HuH-7.5 (cell line): ENCODE data around the gene DRICH1.
"Not testable (repeated sequence)": the region's sequence is repeated elsewhere in the genome, so short reads cannot be mapped to it uniquely, and the experiment has no call there.

Source experiments
- DNase-seq: peaks from one replicate; pipeline ENCODE4 v3.0.0; 2011; ENCODE audit warnings: low spot score

The DRICH1 gene, protein sequence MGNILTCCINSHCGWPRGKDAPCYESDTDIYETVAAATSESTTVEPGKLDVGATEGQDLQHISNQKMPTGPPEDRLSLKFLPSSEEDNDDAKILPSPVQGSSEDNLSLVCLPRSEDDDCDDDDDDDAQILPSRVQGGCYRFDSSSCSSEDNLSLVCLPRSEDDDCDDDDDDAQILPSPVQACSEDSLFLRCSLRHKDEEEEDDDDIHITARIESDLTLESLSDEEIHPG

DNA sequence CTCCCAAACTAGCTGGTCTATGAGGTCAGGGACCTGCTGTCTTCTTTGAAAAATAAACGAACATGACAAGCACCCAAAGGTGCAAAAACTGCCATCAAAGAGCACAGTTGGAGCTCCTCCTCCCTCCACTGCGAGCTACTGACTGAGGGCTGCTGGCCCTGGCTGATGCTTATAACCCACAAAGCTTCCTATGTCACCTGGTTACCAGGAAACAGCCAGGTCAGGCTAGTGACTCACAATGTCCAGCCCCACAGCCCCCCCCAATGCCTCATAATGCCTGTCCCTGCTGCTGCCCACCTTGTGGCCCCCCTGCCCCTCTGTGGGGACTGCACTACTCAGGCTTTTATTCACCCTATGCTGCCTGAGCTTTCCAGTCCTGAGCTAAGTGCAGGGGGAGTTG is at the start of gene DRICH1:
DRICH1 (minus strand) TSS at position 144 of the 400 bp plus-strand sequence. CDS start 298 bp downstream, outside the sequence.
- no peak for DNase-seq

DNA sequence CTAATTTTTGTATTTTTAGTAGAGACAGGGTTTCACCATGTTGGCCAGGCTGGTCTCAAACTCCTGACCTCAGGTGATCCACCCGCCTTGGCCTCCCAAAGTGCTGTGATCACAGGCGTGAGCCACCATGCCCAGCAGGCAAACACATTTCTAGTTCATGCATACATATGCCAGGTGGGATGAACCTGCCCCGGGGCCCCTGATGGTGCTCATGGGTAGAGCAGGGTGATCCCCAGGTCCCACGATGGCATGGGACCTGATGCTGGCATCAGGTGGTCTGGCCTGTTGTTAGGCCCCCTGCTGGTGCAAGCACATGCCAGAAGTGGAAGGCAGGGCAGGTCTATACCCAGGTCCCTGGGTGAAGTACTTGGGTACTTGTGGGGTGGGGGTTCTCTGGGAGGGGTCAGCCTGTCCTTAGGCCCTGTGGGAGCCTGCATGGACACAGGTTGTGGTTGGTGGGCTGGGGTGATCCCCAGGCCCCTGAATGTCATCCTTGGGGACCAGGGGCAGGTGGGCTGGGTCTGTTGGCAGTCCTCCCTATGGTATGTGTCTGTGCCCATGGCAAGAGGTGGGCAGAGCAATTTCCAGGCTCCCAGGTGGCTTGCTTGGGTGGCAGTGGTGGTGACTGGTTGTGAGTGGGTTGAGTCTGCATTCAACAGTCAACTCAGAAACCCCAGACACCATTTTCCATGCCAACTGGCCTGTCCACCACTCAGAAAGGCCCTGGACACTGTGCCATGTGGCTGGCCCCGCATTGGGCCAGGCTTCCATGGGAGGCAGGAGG is 49.1 kb upstream of the DRICH1 start:
- DNase-seq: no peak

DNA sequence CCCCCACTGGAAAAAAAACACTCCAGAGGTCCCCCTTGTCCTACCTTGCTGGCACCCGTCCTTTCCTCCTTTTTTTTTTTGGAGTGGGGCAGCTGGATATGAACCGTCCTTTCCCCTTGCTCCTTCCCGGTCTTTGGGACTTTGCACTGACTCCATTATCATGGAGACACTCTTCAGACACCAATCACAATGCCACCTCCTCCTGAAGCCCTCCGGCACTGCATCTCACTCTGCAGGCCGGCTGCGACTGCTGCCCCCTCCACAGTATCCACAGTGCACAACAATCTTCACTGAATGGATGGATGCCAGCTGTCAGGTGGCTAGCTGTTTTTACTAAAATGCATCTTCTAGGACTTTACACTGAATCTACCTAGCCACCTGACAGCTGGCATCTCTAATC is 46.0 kb upstream of the DRICH1 start:
- no peak for DNase-seq

DNA sequence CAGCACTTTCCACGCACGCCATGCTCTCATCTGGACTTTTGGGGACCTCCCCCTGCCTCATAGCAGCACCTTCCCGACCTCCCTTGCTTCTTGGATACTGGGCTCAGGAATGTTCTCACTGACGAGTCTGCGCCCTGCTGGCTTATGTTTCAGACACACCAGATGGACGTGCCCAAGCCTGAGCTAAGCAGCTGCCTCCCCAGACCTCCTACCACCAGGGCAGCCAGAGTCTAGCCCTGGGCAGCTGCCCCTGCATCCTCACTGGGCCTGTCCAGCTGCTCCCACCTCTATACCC is 45.5 kb upstream of the DRICH1 start:
- DNase-seq: no peak

DNA sequence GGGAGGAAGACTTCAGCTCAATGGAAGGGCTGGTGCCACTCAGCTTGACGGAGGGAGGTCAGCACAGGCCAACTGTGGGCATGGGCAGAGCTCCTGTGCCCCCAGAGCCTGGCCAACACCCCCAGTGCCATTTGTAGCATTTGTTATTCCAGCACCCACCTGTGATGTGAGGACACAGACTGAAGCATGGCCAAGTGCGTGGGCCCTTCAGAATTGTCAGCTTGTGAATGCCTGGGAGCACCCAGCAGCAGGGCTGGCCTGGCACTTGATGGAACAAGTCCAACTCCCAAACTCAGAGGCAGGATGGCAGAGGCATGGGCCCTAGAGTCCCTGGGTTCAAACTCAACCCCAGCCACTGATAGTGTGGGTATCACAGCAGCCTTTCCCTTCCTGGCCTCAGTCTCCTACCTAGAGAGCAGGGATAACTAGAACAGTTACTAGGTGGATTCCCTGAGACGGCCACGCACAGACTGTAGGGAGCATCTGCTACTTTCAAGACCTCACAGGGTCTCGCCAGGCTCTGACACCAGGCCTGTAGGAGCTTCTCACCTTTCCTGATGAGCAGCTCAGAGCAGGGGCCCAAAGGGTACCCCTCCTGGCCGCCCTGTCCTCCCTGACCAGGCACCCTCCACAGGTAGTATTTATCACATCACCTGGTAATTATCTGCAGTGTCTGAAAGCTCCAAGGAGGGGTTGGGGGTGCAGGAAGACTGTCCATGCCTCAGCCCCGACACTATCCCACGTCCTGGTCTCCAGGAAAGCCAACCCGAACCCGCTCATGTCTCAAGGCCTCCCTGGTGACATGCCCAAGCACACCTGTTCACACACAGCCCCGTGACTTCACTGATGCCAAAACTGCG is 45.0 kb upstream of the DRICH1 start:
- not testable (repeated sequence) for DNase-seq

GRCh38 chr22:23675502-23676415 is 43.6 kb upstream of the DRICH1 start:
- no peak for DNase-seq

GRCh38 chr22:23674886-23675501 is 42.9 kb upstream of the DRICH1 start:
- DNase-seq: not testable (repeated sequence)

- DNase-seq: no peak
These were observed 41.9 kb upstream of the DRICH1 start for GRCh38 chr22:23673826-23674690.

GRCh38 chr22:23673050-23673620 is 41.0 kb upstream of the DRICH1 start:
- no peak for DNase-seq

DNA sequence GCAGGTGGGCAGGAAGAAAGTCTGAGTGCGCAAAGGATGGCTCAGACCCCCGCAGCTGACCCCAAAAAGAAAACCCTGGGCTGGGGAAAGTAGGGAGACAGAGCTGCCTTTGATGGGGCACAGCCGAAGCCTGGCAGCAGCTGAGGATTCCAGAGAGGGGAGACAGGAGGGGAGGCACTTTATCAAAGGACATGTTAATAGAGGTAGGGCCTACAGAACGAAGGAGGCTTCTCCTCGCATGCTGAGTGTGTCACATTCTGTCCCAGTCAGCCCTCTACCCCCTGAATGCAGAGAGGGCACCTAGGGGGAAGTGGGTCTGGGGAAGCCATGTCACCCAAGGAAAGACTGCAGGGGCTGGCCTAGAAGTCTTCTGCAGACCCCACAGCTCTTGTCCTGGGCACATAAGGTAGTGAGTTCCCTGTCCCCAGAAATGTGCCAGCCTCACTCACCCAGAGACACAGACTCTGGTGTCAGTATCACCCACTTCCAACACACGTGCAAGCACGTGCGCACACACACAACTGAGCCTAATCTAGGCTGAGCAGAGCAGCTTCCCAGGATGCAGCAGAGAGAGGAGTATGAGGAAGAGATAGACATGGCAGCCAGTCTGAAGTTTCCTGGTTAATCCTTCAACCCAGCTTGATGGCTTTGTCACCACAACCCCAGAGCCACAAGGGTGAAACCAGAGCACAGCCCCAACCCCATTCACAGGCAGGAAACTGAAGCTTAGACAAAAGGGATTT is 40.4 kb upstream of the DRICH1 start:
- DNase-seq: not testable (repeated sequence)

GRCh38 chr22:23671387-23671786 is 39.3 kb upstream of the DRICH1 start:
- DNase-seq: not testable (repeated sequence)

GRCh38 chr22:23670378-23671295 is 38.5 kb upstream of the DRICH1 start:
- no peak for DNase-seq

DNA sequence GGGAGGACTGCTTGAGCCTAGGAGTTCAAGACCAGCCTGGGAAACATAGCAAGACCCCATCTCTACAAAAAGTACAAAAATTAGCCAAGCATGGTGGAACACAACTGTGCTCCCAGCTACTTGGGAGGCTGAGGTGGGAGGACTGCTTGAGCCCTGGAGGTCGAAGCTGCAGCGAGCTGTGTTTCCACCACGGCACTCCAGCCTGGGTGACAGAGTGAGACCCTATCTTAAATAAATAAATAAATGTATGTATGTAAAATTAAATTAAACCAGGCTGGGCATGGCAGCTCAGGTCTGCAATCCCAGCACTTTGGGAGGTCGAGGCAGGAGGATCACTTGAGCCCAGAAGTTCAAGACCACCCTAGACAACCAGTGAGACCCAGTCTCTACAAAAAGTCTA is 28.3 kb upstream of the DRICH1 start:
- DNase-seq: not testable (repeated sequence)

GRCh38 chr22:23657727-23658126 is 25.6 kb upstream of the DRICH1 start:
- no peak for DNase-seq

- DNase-seq: no peak
These were observed 23.9 kb upstream of the DRICH1 start for GRCh38 chr22:23655891-23656475.

DNA sequence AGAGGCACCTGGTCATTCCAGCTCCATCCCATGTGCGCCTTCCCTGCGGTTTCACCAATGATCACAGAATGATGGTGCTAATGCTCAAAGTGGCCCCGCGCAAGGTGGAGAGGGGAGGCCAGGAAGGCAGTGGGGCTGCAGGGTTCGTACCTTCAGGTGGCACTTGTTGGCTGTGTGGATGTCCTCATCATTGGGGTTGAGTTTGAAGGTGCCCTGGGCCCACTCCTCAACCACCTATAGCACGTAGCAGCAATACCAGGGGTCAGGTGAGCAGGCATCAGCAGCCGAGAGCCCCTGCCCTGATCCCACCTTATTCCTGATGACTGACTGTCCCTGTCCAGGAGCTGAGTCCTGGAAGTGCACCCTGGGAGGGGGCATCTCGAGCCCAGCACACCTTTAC is 20.6 kb upstream of the DRICH1 start:
- no peak for DNase-seq

DNA sequence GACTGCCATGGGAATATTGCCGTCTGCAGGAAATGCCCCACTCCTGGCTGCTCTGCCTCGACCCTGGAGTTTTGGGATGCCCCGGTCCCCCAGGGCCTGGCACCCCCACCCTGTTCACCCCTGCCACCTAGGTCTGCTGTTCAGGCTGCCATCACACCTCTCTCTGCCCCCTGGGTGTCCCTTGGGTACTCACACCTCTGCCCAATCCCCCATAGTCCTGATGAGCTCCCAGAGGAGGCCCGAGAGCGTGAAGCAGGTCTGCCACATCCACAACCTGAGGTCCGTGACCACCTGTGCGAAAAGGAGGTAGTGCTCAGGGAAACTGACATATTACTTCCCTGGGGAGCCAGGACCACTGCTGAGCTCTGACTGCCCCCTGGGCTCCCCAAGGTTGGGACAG is 20.2 kb upstream of the DRICH1 start:
- DNase-seq: no peak

GRCh38 chr22:23651676-23652075 is 19.6 kb upstream of the DRICH1 start:
- no peak for DNase-seq
